Panc1 (cell line): ENCODE measurements around the gene CADPS2. TPM values are rescaled to one million over a fixed set of nuclear protein-coding genes. Genes with fewer than 3 reads are reported as not detected.

ENCODE experiments used
- ATAC-seq: fragments of 200-7000 bp; cut with Tn5 transposase; 2 replicates; pipeline ENCODE4 v1.9.1; 2020; ENCODE audit warnings: mild to moderate bottlenecking, moderate library complexity
- BruUV-seq: library from RNA; stranded (reverse); fragments of 400-500 nt; replicated peaks from 2 replicates; lab custom pipeline; 2021; lab: Mats Ljungman, UMichigan
- CTCF ChIA-PET: fragments of 300-600 bp; sonication (Branson Sonifier 250); formaldehyde crosslinking; loops from one replicate; lab custom pipeline; 2022; ENCODE audit warnings: antibody characterized with exemption; lab: Charles Lee
- POLR2A ChIA-PET: fragments of 300-600 bp; sonication (Branson Sonifier 250); formaldehyde crosslinking; loops from one replicate; lab custom pipeline; 2022; ENCODE audit warnings: antibody characterized with exemption; lab: Charles Lee
- DNase-seq: peaks from one replicate; pipeline ENCODE4 v3.0.0-alpha.2; 2010; ENCODE audit warnings: low read depth, low spot score
- H3K27ac ChIP-seq: 2 replicates; pipeline ENCODE4 v1.5.1; 2011; ENCODE audit warnings: mild to moderate bottlenecking, low read length, inconsistent platforms
- H3K27me3 ChIP-seq: fragments of 200-500 bp; sonication (Bioruptor generic); 2 replicates; pipeline ENCODE4 v1.6.0; 2014; ENCODE audit warnings: low read length, inconsistent platforms; ENCODE audit not compliant: control insufficient read depth, insufficient read depth
- H3K36me3 ChIP-seq: fragments of 200-500 bp; sonication (Bioruptor generic); 2 replicates; pipeline ENCODE4 v1.5.1; 2014; ENCODE audit warnings: inconsistent platforms, mild to moderate bottlenecking, low read length, moderate library complexity; ENCODE audit not compliant: control insufficient read depth, insufficient read depth
- H3K4me1 ChIP-seq: 2 replicates; pipeline ENCODE4 v1.5.1; 2011; ENCODE audit warnings: inconsistent platforms, mild to moderate bottlenecking, low read length, moderate library complexity; ENCODE audit not compliant: control insufficient read depth, insufficient read depth
- H3K4me3 ChIP-seq, 2 experiments: 2 replicates each; pipeline ENCODE4 v1.5.1; 2011 to 2012; ENCODE audit warnings: low read depth in 2 of 2, low read length in 2 of 2, mild to moderate bottlenecking in 2 of 2, inconsistent platforms in 1 of 2, moderate library complexity in 1 of 2
- H3K9me3 ChIP-seq: fragments of 200-500 bp; sonication (Bioruptor generic); 2 replicates; pipeline ENCODE4 v1.5.1; 2014; ENCODE audit warnings: low read depth, mild to moderate bottlenecking, inconsistent platforms, low read length, moderate library complexity; ENCODE audit not compliant: control insufficient read depth, insufficient read depth
- CTCF ChIP-seq: fragments of 450-650 bp; IDR thresholded peaks from 2 replicates; pipeline ENCODE4 v1.5.1; 2017; ENCODE audit warnings: mild to moderate bottlenecking
- POLR2AphosphoS5 ChIP-seq: IDR thresholded peaks from 2 replicates; pipeline ENCODE4 v1.6.1; 2012; ENCODE audit warnings: mild to moderate bottlenecking, low read depth, low read length, moderate library complexity
- REST ChIP-seq, 2 experiments: IDR thresholded peaks; 2 replicates each; pipeline ENCODE4 v1.6.1; 2011 to 2012; ENCODE audit warnings: low read depth in 2 of 2, control low read depth in 1 of 2, low read length in 1 of 2, mild to moderate bottlenecking in 1 of 2, moderate library complexity in 1 of 2; ENCODE audit not compliant: insufficient read depth in 1 of 2
- SIN3A ChIP-seq: IDR thresholded peaks from 2 replicates; pipeline ENCODE4 v1.6.1; 2012; ENCODE audit warnings: low read depth, mild to moderate bottlenecking, low read length, moderate library complexity, borderline replicate concordance; ENCODE audit not compliant: insufficient read depth
- TCF7L2 ChIP-seq: IDR thresholded peaks from 2 replicates; pipeline ENCODE4 v1.6.1; 2011; ENCODE audit warnings: mild to moderate bottlenecking, low read depth, low read length, inconsistent platforms
- in situ Hi-C: cut with HindIII; loops from 2 replicates; pipeline ENCODE4 v1.10.0; 2016; ENCODE audit warnings: low sequenced_read_pairs, low pct_unique_long_range_greater_than_20kb
- intact Hi-C: fragments of 100-400 bp; cut with micrococcal nuclease; formaldehyde crosslinking; loops from one replicate; pipeline ENCODE4 v1.10.0; 2022; ENCODE audit not compliant: unreplicated experiment
- total RNA-seq: library from RNA; stranded (reverse); gene quantifications from one replicate; pipeline ENCODE4 v1.2.1, GENCODE V29; 2021; ENCODE audit not compliant: unreplicated experiment

The CADPS2 gene
- total RNA-seq, 1 experiment from 2014 or later = 1.6 TPM

- no TSS peak for BruUV-seq
These were observed 257.4 kb downstream of the CADPS2 start for GRCh38 chr7:122628651-122629411.

GRCh38 chr7:122626785-122627184 is 259.5 kb downstream of the CADPS2 start:
- DNase-seq = no peak
- Histone ChIP-seq H3K27ac (no peak overlapping the region), H3K4me1 (no peaks in the 10 kb centered on the region), H3K9me3 (no peaks in the 10 kb centered on the region), H3K27me3 (no peaks in the 10 kb centered on the region), H3K4me3 (no peak overlapping the region), H3K36me3 (no peaks in the 10 kb centered on the region; the same call in 1 of the 2 replicates)
- intact Hi-C loops = no loop called here
- no peak for TF ChIP-seq SIN3A
- no peak for TF ChIP-seq REST (IDR thresholded peaks at IDR 0.05; ENCODE audit: insufficient read depth in 1 of 2, low read depth in 2 of 2, low read length in 1 of 2)
- no peak for TF ChIP-seq POLR2AphosphoS5
- no peak for TF ChIP-seq CTCF
- no peak for TF ChIP-seq TCF7L2
- in situ Hi-C loops = no loop called here
- ATAC-seq = no peak
- CTCF ChIA-PET = no interaction called here
- POLR2A ChIA-PET = no interaction called here
- BruUV-seq = no TSS peak

More at GRCh38 chr7:122628651-122629411, 257.4 kb downstream of the CADPS2 start:
- Histone ChIP-seq H3K4me1 (no peaks in the 10 kb centered on the region), H3K9me3 (no peaks in the 10 kb centered on the region), H3K36me3 (no peaks in the 10 kb centered on the region; the same call in 1 of the 2 replicates), H3K4me3 (no peak overlapping the region), H3K27ac (no peak overlapping the region), H3K27me3 (no peaks in the 10 kb centered on the region)
- ChIA-PET CTCF (no interaction called here), POLR2A (no interaction called here)
- TF ChIP-seq POLR2AphosphoS5 (no peak), CTCF (no peak), REST (IDR thresholded peaks at IDR 0.05; ENCODE audit: insufficient read depth in 1 of 2, low read depth in 2 of 2, low read length in 1 of 2) (no peak), TCF7L2 (no peak), SIN3A (no peak)
- in situ Hi-C loops (no loop called here), intact Hi-C loops (no loop called here)
- no peak for DNase-seq
- no peak for ATAC-seq
